HCT116 (cell line): Measurements from ENCODE around the gene RIPK3. TPM values are rescaled to one million over a fixed set of nuclear protein-coding genes. Genes with fewer than 3 reads are reported as not detected.

Experiments
- ATAC-seq: fragments of 200-7000 bp; cut with Tn5 transposase; 2 replicates; pipeline ENCODE4 v1.9.1; 2020; ENCODE audit warnings: mild to moderate bottlenecking, moderate library complexity
- BruUV-seq: library from RNA; stranded (reverse); fragments of 400-500 nt; replicated peaks from 2 replicates; lab custom pipeline; 2021; lab: Mats Ljungman, UMichigan
- CTCF ChIA-PET: fragments of 300-600 bp; sonication (Branson Sonifier 250); formaldehyde crosslinking; loops from one replicate; lab custom pipeline; 2021; ENCODE audit warnings: antibody characterized with exemption; lab: Charles Lee
- POLR2A ChIA-PET: fragments of 300-600, 350-600 bp; sonication (Branson Sonifier 250); formaldehyde crosslinking; loops from one replicate; lab custom pipeline; 2021; ENCODE audit warnings: antibody characterized with exemption; lab: Charles Lee
- RAD21 ChIA-PET, 2 experiments: fragments of 300-600 bp; sonication (Branson Sonifier 250); formaldehyde crosslinking; loops; one replicate each; lab custom pipeline; 2023; ENCODE audit warnings: low total read pairs in 2 of 2; ENCODE audit not compliant: uncharacterized antibody in 2 of 2, unreplicated experiment in 2 of 2, low non-redundant PET in 1 of 2; lab: Charles Lee
- DNase-seq: peaks from one replicate; pipeline ENCODE4 v3.0.0-alpha.2; 2010; ENCODE audit warnings: low read depth, low spot score
- H2AFZ ChIP-seq: fragments of 200-600 bp; shearing (Covaris generic), sonication (generic); 2 replicates; pipeline ENCODE4 v1.6.1; 2017; ENCODE audit warnings: low read depth, mixed run types, mixed read lengths, antibody characterized with exemption, low read length; ENCODE audit not compliant: poor library complexity, severe bottlenecking
- H3K27ac ChIP-seq: 2 replicates; pipeline ENCODE4 v1.5.1; 2012; ENCODE audit warnings: low read depth, low read length
- H3K27me3 ChIP-seq: fragments of 200-600 bp; sonication (generic); 2 replicates; pipeline ENCODE4 v1.6.1; 2016; ENCODE audit warnings: mixed run types, low read length, mixed read lengths; ENCODE audit not compliant: insufficient read depth
- H3K36me3 ChIP-seq, 2 experiments: fragments of 200-500 bp in 1 of 2; fragments of 200-600 bp in 1 of 2; sonication (Bioruptor generic) in 1 of 2; sonication (generic) in 1 of 2; 2 replicates each; pipeline versions ENCODE4 v1.5.1 to v1.6.1; 2014 to 2016; ENCODE audit warnings: low read length in 2 of 2, inconsistent platforms in 1 of 2, mixed read lengths in 1 of 2, mixed run types in 1 of 2; ENCODE audit not compliant: insufficient read depth in 2 of 2, control insufficient read depth in 1 of 2
- H3K4me1 ChIP-seq, 2 experiments: fragments of 200-600 bp in 1 of 2; sonication (generic) in 1 of 2; 2 replicates each; pipeline versions ENCODE4 v1.5.1 to v1.6.1; 2012 to 2017; ENCODE audit warnings: low read length in 2 of 2, inconsistent platforms in 1 of 2, mild to moderate bottlenecking in 1 of 2, mixed read lengths in 1 of 2, mixed run types in 1 of 2, moderate library complexity in 1 of 2; ENCODE audit not compliant: insufficient read depth in 2 of 2, control insufficient read depth in 1 of 2
- H3K4me2 ChIP-seq: fragments of 200-600 bp; sonication (generic); 2 replicates; pipeline ENCODE4 v1.6.1; 2017; ENCODE audit warnings: mixed run types, low read length, mixed read lengths
- H3K4me3 ChIP-seq, 2 experiments: fragments of 200-600 bp in 1 of 2; sonication (generic) in 1 of 2; replicated peaks in 1 of 2; 2 replicates each; pipeline ENCODE4 v1.5.1; 2011 to 2016; ENCODE audit warnings: low read length in 2 of 2, control low read depth in 1 of 2, low read depth in 1 of 2, mild to moderate bottlenecking in 1 of 2, mixed read lengths in 1 of 2, mixed run types in 1 of 2
- H3K79me2 ChIP-seq: fragments of 200-600 bp; sonication (generic); 2 replicates; pipeline ENCODE4 v1.6.1; 2017; ENCODE audit warnings: mild to moderate bottlenecking, mixed run types, low read length, moderate library complexity, mixed read lengths; ENCODE audit not compliant: insufficient read depth
- H3K9ac ChIP-seq: fragments of 200-600 bp; sonication (generic); 2 replicates; pipeline ENCODE4 v1.6.1; 2016; ENCODE audit warnings: low read length, mixed read lengths
- H3K9me2 ChIP-seq: fragments of 200-600 bp; sonication (generic), shearing (Covaris generic); 2 replicates; pipeline ENCODE4 v1.6.1; 2017; ENCODE audit warnings: mixed run types, mild to moderate bottlenecking, moderate library complexity; ENCODE audit not compliant: insufficient read depth
- H3K9me3 ChIP-seq, 2 experiments: fragments of 200-500 bp in 1 of 2; fragments of 200-600 bp in 1 of 2; sonication (Bioruptor generic) in 1 of 2; sonication (generic) in 1 of 2; 2 replicates each; pipeline ENCODE4 v1.6.1; 2014 to 2017; ENCODE audit warnings: low read length in 2 of 2, mixed read lengths in 2 of 2, inconsistent platforms in 1 of 2, low read depth in 1 of 2, mild to moderate bottlenecking in 1 of 2, mixed run types in 1 of 2, moderate library complexity in 1 of 2; ENCODE audit not compliant: control insufficient read depth in 1 of 2, insufficient read depth in 1 of 2
- H4K20me1 ChIP-seq: fragments of 200-600 bp; sonication (generic), shearing (Covaris generic); 2 replicates; pipeline ENCODE4 v1.6.1; 2017; ENCODE audit warnings: mixed run types, mild to moderate bottlenecking, moderate library complexity; ENCODE audit not compliant: insufficient read depth
- CBX3 ChIP-seq: IDR thresholded peaks from 2 replicates; pipeline ENCODE4 v1.6.1; 2012; ENCODE audit warnings: low read depth
- EGR1 ChIP-seq: IDR thresholded peaks from 2 replicates; pipeline ENCODE4 v1.6.1; 2012; ENCODE audit warnings: low read depth
- EZH2phosphoT487 ChIP-seq: fragments of 200-600 bp; IDR thresholded peaks from 2 replicates; pipeline ENCODE4 v1.6.1; 2018; ENCODE audit warnings: antibody characterized with exemption, borderline replicate concordance
- FOSL1 ChIP-seq: IDR thresholded peaks from 2 replicates; pipeline ENCODE4 v1.6.1; 2012; ENCODE audit warnings: low read depth
- POLR2A ChIP-seq: IDR thresholded peaks from 2 replicates; pipeline ENCODE4 v1.7.0; 2011; ENCODE audit warnings: borderline replicate concordance; ENCODE audit not compliant: insufficient read depth, insufficient read length; ENCODE audit errors: extremely low read depth
- POLR2AphosphoS5 ChIP-seq: IDR thresholded peaks from 2 replicates; pipeline ENCODE4 v1.6.1; 2011; ENCODE audit warnings: mild to moderate bottlenecking, low read depth, low read length, moderate library complexity
- RAD21 ChIP-seq: IDR thresholded peaks from 2 replicates; pipeline ENCODE4 v1.6.1; 2012; ENCODE audit warnings: low read depth, mild to moderate bottlenecking
- SP1 ChIP-seq: IDR thresholded peaks from 2 replicates; pipeline ENCODE4 v1.6.1; 2012; ENCODE audit warnings: low read depth
- ZFX ChIP-seq: fragments of 450-650 bp; IDR thresholded peaks from 2 replicates; pipeline ENCODE4 v1.6.1; 2017
- ZNF274 ChIP-seq: fragments of 200-500 bp; sonication (Bioruptor generic); IDR thresholded peaks from 2 replicates; pipeline ENCODE4 v1.6.1; 2014; ENCODE audit warnings: mild to moderate bottlenecking, low read depth, low read length, inconsistent platforms
- intact Hi-C: fragments of 100-400 bp; cut with micrococcal nuclease; formaldehyde crosslinking; loops from 2 replicates; pipeline ENCODE4 v1.10.0; 2022
- total RNA-seq: library from RNA; stranded (reverse); gene quantifications from one replicate; pipeline ENCODE4 v1.2.1, GENCODE V29; 2021; ENCODE audit not compliant: unreplicated experiment
- TF ChIP-seq, protein P1 (sequence below): IDR thresholded peaks from 2 replicates; pipeline ENCODE4 v1.6.1; 2012
- TF ChIP-seq, protein P2 (sequence below), 3 experiments: fragments of 200-600 bp in 1 of 3; sonication (generic) in 1 of 3; IDR thresholded peaks in 2 of 3; conservative IDR thresholded peaks in 1 of 3; 2 replicates each; pipeline ENCODE4 v1.5.1; 2012 to 2017; ENCODE audit warnings: low read depth in 2 of 3, low read length in 2 of 3, antibody characterized with exemption in 1 of 3, borderline replicate concordance in 1 of 3, control low read depth in 1 of 3, mild to moderate bottlenecking in 1 of 3, mixed read lengths in 1 of 3, mixed run types in 1 of 3, moderate library complexity in 1 of 3; ENCODE audit not compliant: insufficient read depth in 1 of 3
- TF ChIP-seq, protein P3 (sequence below): IDR thresholded peaks from 2 replicates; pipeline ENCODE4 v1.6.1; 2012; ENCODE audit warnings: low read depth
- TF ChIP-seq, protein P4 (sequence below): IDR thresholded peaks from 2 replicates; pipeline ENCODE4 v1.6.1; 2011; ENCODE audit warnings: mild to moderate bottlenecking, low read length, moderate library complexity; ENCODE audit not compliant: insufficient replicate concordance; ENCODE audit errors: extremely low read depth

The RIPK3 gene
- total RNA-seq, 1 experiment from 2014 or later, result not detected

DNA sequence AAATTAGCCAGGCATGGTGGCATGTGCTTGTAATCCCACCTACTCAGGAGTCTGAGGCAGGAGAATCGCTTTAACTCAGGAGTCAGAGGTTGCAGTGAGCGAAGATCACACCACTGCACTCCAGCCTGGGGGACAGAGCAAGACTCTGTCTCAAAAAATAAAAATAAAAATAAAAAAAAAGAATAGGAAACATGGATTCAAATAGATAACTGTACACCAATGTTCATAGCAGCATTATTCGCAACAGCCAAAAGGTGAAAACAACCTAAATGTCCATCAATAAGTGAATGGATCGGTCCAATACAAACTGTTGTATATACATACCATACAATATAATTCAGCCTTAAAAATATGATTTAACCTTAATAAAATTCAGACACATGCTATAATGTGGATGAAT lies 3.1 kb upstream of the RIPK3 start:
- Histone ChIP-seq H3K9me2 (no peaks in the 10 kb centered on the region), H3K27me3 (no peaks in the 10 kb centered on the region), H3K9ac (no peak overlapping the region), H3K36me3 (no peaks in the 10 kb centered on the region), H4K20me1 (no peaks in the 10 kb centered on the region), H3K27ac (no peak overlapping the region), H3K4me3 (no peak overlapping the region), H3K4me1 (no peaks in the 10 kb centered on the region), H3K4me2 (no peak overlapping the region), H3K79me2 (no peaks in the 10 kb centered on the region), H2AFZ (no peak overlapping the region), H3K9me3 (no peaks in the 10 kb centered on the region)
- ChIA-PET POLR2A (no interaction called here), RAD21 (no interaction called here), CTCF (no interaction called here)
- ATAC-seq (no peak), DNase-seq (no peak)
- intact Hi-C loops, result no loop called here
- no TSS peak for BruUV-seq
- no peak for TF ChIP-seq ZFX

DNA sequence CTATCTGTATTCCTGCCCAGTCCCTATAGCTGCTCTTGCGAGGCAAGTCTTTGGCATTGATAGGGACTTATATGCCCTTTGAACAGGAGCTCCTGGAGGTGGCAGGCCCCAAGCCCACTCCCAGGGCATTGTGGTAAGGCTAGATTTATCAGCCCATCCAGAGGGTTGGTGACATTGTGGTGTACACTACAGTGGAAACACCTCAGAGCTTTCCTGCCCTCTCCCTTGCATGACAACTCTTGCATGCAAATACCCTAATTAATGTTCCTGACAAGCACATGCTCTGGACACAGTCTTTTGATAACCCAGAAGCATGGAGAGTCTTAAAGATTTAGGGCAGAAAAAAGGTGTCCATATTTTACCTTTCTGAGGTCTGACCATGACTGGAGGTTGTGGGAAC lies 815 bp upstream of the RIPK3 start:
- ATAC-seq (no peak), DNase-seq (no peak)
- H3K9ac ChIP-seq, result no peak overlapping the region
- intact Hi-C loops, result no loop called here
- H3K79me2 ChIP-seq, result no peaks in the 10 kb centered on the region
- no peaks in the 10 kb centered on the region for H3K9me3 ChIP-seq
- H2AFZ ChIP-seq, result no peak overlapping the region
- H3K9me2 ChIP-seq, result no peaks in the 10 kb centered on the region
- ChIA-PET CTCF (interaction anchor here (1.1 kb wide), 1 partner anchor 33 kb away, joined by 3 read pairs; the partner anchor contains the start of gene CIDEB), POLR2A (no interaction called here), RAD21 (no interaction called here)
- no peaks in the 10 kb centered on the region for H3K27me3 ChIP-seq
- H3K4me2 ChIP-seq, result no peak overlapping the region
- H3K4me1 ChIP-seq, result no peaks in the 10 kb centered on the region
- no TSS peak for BruUV-seq
- H4K20me1 ChIP-seq, result no peaks in the 10 kb centered on the region
- no peak overlapping the region for H3K4me3 ChIP-seq
- H3K27ac ChIP-seq, result no peak overlapping the region
- no peaks in the 10 kb centered on the region for H3K36me3 ChIP-seq
- no peak for TF ChIP-seq CBX3
- TF ChIP-seq, protein P1, sequence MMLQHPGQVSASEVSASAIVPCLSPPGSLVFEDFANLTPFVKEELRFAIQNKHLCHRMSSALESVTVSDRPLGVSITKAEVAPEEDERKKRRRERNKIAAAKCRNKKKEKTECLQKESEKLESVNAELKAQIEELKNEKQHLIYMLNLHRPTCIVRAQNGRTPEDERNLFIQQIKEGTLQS, result no peak
- TF ChIP-seq POLR2A, result no peak
- TF ChIP-seq EZH2phosphoT487, result no peak
- TF ChIP-seq ZNF274, result no peak
- TF ChIP-seq, protein P2, sequence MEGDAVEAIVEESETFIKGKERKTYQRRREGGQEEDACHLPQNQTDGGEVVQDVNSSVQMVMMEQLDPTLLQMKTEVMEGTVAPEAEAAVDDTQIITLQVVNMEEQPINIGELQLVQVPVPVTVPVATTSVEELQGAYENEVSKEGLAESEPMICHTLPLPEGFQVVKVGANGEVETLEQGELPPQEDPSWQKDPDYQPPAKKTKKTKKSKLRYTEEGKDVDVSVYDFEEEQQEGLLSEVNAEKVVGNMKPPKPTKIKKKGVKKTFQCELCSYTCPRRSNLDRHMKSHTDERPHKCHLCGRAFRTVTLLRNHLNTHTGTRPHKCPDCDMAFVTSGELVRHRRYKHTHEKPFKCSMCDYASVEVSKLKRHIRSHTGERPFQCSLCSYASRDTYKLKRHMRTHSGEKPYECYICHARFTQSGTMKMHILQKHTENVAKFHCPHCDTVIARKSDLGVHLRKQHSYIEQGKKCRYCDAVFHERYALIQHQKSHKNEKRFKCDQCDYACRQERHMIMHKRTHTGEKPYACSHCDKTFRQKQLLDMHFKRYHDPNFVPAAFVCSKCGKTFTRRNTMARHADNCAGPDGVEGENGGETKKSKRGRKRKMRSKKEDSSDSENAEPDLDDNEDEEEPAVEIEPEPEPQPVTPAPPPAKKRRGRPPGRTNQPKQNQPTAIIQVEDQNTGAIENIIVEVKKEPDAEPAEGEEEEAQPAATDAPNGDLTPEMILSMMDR (IDR thresholded peaks at IDR 0.05 in 2 of 3, conservative IDR thresholded peaks at IDR 0.05 in 1 of 3; ENCODE audit: borderline replicate concordance in 1 of 3, insufficient read depth in 1 of 3, low read depth in 2 of 3, low read length in 2 of 3), result no peak
- no peak for TF ChIP-seq SP1
- TF ChIP-seq EGR1, result no peak
- TF ChIP-seq POLR2AphosphoS5, result no peak
- no peak for TF ChIP-seq RAD21
- TF ChIP-seq ZFX, result no peak
- TF ChIP-seq, protein P3, sequence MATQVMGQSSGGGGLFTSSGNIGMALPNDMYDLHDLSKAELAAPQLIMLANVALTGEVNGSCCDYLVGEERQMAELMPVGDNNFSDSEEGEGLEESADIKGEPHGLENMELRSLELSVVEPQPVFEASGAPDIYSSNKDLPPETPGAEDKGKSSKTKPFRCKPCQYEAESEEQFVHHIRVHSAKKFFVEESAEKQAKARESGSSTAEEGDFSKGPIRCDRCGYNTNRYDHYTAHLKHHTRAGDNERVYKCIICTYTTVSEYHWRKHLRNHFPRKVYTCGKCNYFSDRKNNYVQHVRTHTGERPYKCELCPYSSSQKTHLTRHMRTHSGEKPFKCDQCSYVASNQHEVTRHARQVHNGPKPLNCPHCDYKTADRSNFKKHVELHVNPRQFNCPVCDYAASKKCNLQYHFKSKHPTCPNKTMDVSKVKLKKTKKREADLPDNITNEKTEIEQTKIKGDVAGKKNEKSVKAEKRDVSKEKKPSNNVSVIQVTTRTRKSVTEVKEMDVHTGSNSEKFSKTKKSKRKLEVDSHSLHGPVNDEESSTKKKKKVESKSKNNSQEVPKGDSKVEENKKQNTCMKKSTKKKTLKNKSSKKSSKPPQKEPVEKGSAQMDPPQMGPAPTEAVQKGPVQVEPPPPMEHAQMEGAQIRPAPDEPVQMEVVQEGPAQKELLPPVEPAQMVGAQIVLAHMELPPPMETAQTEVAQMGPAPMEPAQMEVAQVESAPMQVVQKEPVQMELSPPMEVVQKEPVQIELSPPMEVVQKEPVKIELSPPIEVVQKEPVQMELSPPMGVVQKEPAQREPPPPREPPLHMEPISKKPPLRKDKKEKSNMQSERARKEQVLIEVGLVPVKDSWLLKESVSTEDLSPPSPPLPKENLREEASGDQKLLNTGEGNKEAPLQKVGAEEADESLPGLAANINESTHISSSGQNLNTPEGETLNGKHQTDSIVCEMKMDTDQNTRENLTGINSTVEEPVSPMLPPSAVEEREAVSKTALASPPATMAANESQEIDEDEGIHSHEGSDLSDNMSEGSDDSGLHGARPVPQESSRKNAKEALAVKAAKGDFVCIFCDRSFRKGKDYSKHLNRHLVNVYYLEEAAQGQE, result no peak
- no peak for TF ChIP-seq FOSL1
- TF ChIP-seq, protein P4, sequence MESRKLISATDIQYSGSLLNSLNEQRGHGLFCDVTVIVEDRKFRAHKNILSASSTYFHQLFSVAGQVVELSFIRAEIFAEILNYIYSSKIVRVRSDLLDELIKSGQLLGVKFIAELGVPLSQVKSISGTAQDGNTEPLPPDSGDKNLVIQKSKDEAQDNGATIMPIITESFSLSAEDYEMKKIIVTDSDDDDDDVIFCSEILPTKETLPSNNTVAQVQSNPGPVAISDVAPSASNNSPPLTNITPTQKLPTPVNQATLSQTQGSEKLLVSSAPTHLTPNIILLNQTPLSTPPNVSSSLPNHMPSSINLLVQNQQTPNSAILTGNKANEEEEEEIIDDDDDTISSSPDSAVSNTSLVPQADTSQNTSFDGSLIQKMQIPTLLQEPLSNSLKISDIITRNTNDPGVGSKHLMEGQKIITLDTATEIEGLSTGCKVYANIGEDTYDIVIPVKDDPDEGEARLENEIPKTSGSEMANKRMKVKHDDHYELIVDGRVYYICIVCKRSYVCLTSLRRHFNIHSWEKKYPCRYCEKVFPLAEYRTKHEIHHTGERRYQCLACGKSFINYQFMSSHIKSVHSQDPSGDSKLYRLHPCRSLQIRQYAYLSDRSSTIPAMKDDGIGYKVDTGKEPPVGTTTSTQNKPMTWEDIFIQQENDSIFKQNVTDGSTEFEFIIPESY, result no peak
